ENCODE measurements around the gene RP2.

- no peak for TF ChIP-seq EP300 (IDR thresholded peaks at IDR 0.05)
- no peak for TF ChIP-seq CTCF (IDR thresholded peaks at IDR 0.05)
- TF ChIP-seq POLR2A (IDR thresholded peaks at IDR 0.05): no peak
These were observed 76.8 kb downstream of the RP2 start for GRCh38 chrX:46913667-46914066.
